KMS-11 (cell line): ENCODE results near the gene CHPT1.

Experiments
- H2AFZ ChIP-seq: fragments of 200-600 bp; sonication (generic); 2 replicates; pipeline ENCODE4 v1.6.1; 2016; ENCODE audit warnings: antibody characterized with exemption, mixed run types, low read depth
- H3K27ac ChIP-seq: fragments of 200-600 bp; sonication (generic); 2 replicates; pipeline ENCODE4 v1.6.1; 2016; ENCODE audit warnings: mild to moderate bottlenecking, mixed run types
- H3K27me3 ChIP-seq: fragments of 200-600 bp; sonication (generic); 2 replicates; pipeline ENCODE4 v1.6.1; 2017; ENCODE audit warnings: mild to moderate bottlenecking, low read depth, mixed run types, moderate library complexity; ENCODE audit not compliant: insufficient read depth
- H3K36me3 ChIP-seq: fragments of 200-600 bp; sonication (generic); 2 replicates; pipeline ENCODE4 v1.6.1; 2017; ENCODE audit warnings: mild to moderate bottlenecking, mixed run types; ENCODE audit not compliant: insufficient read depth
- H3K4me1 ChIP-seq: fragments of 200-600 bp; sonication (generic); 2 replicates; pipeline ENCODE4 v1.6.1; 2016; ENCODE audit warnings: mild to moderate bottlenecking, low read depth, mixed run types; ENCODE audit not compliant: poor library complexity, severe bottlenecking
- H3K4me2 ChIP-seq: fragments of 200-600 bp; sonication (generic); 2 replicates; pipeline ENCODE4 v1.7.0; 2016; ENCODE audit warnings: mild to moderate bottlenecking, mixed run types
- H3K4me3 ChIP-seq: fragments of 200-600 bp; sonication (generic); IDR thresholded peaks from 2 replicates; pipeline ENCODE4 v1.6.1; 2017; ENCODE audit warnings: low read depth, low read length, mixed read lengths; ENCODE audit not compliant: insufficient read depth
- H3K79me2 ChIP-seq: fragments of 200-600 bp; sonication (generic); 2 replicates; pipeline ENCODE4 v1.6.1; 2016; ENCODE audit warnings: low read depth, mixed run types; ENCODE audit not compliant: insufficient read depth
- H3K9ac ChIP-seq: fragments of 200-600 bp; sonication (generic); 2 replicates; pipeline ENCODE4 v1.6.1; 2016; ENCODE audit warnings: mild to moderate bottlenecking, mixed run types
- H4K20me1 ChIP-seq: fragments of 200-600 bp; sonication (generic); 2 replicates; pipeline ENCODE4 v1.6.1; 2016; ENCODE audit warnings: mild to moderate bottlenecking, mixed run types; ENCODE audit not compliant: insufficient read depth
- CTCF ChIP-seq: fragments of 200-600 bp; sonication (generic); conservative IDR thresholded peaks from 2 replicates; pipeline ENCODE4 v1.6.1; 2017; ENCODE audit warnings: low read depth, mild to moderate bottlenecking, antibody characterized with exemption, low read length, moderate library complexity, mixed read lengths

The CHPT1 gene

GRCh38 chr12:101697197-101697929, at the start of gene CHPT1:
Gene CHPT1 (plus strand): TSS chr12:101697640. CDS start chr12:101697862, 222 bp downstream.
- Histone ChIP-seq H3K9ac (peak within 1 kb of the TSS; percentile 74), H3K4me1 (peaks cover 15% of the 10 kb centered on the region), H2AFZ (peak within 1 kb of the TSS; percentile 90), H3K4me2 (peak within 1 kb of the TSS; percentile 71), H4K20me1 (no peaks in the 10 kb centered on the region), H3K27ac (peak within 1 kb of the TSS; percentile 49), H3K79me2 (peaks cover 14% of the 10 kb centered on the region; the same call in 1 of the 2 replicates), H3K36me3 (no peaks in the 10 kb centered on the region), H3K4me3 (no peak within 1 kb of the TSS), H3K27me3 (no peaks in the 10 kb centered on the region)
- TF ChIP-seq CTCF: no peak

GRCh38 chr12:101647711-101648110, 49.7 kb upstream of the CHPT1 start:
- no peak overlapping the region for H3K27ac ChIP-seq
- H3K4me3 ChIP-seq: no peak overlapping the region
- H3K4me2 ChIP-seq: no peak overlapping the region
- no peak overlapping the region for H2AFZ ChIP-seq
- no peaks in the 10 kb centered on the region for H3K4me1 ChIP-seq
- H4K20me1 ChIP-seq: no peaks in the 10 kb centered on the region
- TF ChIP-seq CTCF: no peak
- no peak overlapping the region for H3K9ac ChIP-seq
- H3K79me2 ChIP-seq: no peaks in the 10 kb centered on the region
- H3K36me3 ChIP-seq: no peaks in the 10 kb centered on the region
- H3K27me3 ChIP-seq: no peaks in the 10 kb centered on the region

- H3K27ac ChIP-seq: no peak overlapping the region
- H3K9ac ChIP-seq: no peak overlapping the region
- no peaks in the 10 kb centered on the region for H3K36me3 ChIP-seq
- no peaks in the 10 kb centered on the region for H3K4me1 ChIP-seq
- no peak overlapping the region for H3K4me2 ChIP-seq
- TF ChIP-seq CTCF: no peak
- H3K27me3 ChIP-seq: no peaks in the 10 kb centered on the region
- no peaks in the 10 kb centered on the region for H4K20me1 ChIP-seq
- H3K79me2 ChIP-seq: no peaks in the 10 kb centered on the region
- no peak overlapping the region for H2AFZ ChIP-seq
- no peak overlapping the region for H3K4me3 ChIP-seq
Observed at GRCh38 chr12:101648195-101648594, 49.2 kb upstream of the CHPT1 start.

- Histone ChIP-seq H3K4me2 (no peak overlapping the region), H3K79me2 (no peaks in the 10 kb centered on the region), H3K4me3 (no peak overlapping the region), H3K4me1 (no peaks in the 10 kb centered on the region), H4K20me1 (no peaks in the 10 kb centered on the region), H3K27me3 (no peaks in the 10 kb centered on the region), H3K27ac (no peak overlapping the region), H3K36me3 (no peaks in the 10 kb centered on the region), H3K9ac (no peak overlapping the region), H2AFZ (no peak overlapping the region)
- no peak for TF ChIP-seq CTCF
Observed at GRCh38 chr12:101650346-101651117, 46.9 kb upstream of the CHPT1 start.
